ENCODE measurements around the gene KY.

DNA sequence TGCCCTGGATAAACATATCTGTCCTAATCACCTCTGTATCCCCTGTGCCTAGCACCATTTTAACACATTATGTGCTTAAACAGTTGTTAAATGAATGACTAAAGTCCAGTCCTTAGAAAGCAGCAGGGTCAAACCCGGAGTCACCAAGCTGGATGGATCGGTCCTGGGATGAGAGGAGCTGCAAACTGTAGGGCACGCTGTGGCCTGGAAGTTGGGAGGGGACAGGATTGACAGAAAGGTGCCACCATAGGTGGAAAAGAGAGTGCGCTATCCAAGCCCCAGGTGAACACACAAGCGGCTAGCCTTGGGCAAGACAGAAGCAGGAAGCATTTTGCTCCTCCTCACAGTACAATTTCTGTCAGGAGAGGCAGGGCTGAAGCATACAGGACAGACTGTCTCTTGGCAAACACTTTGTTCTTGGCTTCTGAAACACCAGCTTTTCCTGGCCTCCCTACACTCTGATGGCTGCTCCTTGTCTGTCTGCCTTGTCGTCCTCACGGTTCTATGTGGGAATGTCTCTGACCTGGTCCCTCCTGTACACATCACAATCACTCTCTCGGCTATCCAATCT, 48.4 kb upstream of the KY start:
- TF ChIP-seq EZH2 (IDR thresholded peaks at IDR 0.05) (no peak), POLR2AphosphoS5 (IDR thresholded peaks at IDR 0.05; ENCODE audit: borderline replicate concordance, low read depth, low read length) (no peak), FOXP2 (optimal IDR thresholded peaks at IDR 0.05; ENCODE audit: control extremely low read depth, extremely low read length, insufficient read depth) (no peak)

Measured in SK-N-MC (cell line).